GM23338 (cell line): Measurements from ENCODE around the gene THRB. TPM values are rescaled to one million over a fixed set of nuclear protein-coding genes. Genes with fewer than 3 reads are reported as not detected.

ENCODE experiments used
- ATAC-seq: fragments of 200-7000 bp; cut with Tn5 transposase; 3 replicates; pipeline ENCODE4 v1.9.1; 2020
- DNase-seq: peaks from one replicate; pipeline ENCODE4 v3.0.0-alpha.2; 2015; ENCODE audit warnings: low spot score
- H2AFZ ChIP-seq: fragments of 200-600 bp; sonication (generic); 2 replicates; pipeline ENCODE4 v1.8.0; 2016; ENCODE audit warnings: antibody characterized with exemption, mild to moderate bottlenecking, moderate library complexity
- H3F3A ChIP-seq: fragments of 200-600 bp; sonication (generic); replicated peaks from 2 replicates; pipeline ENCODE4 v1.8.0; 2017; ENCODE audit warnings: antibody characterized with exemption, mixed run types, low read depth
- H3K27ac ChIP-seq: fragments of 200-600 bp; sonication (generic); 2 replicates; pipeline ENCODE4 v1.6.1; 2016; ENCODE audit warnings: low read depth
- H3K27me3 ChIP-seq: fragments of 200-600 bp; sonication (generic); 2 replicates; pipeline ENCODE4 v1.8.0; 2016; ENCODE audit warnings: mild to moderate bottlenecking, mixed run types, moderate library complexity; ENCODE audit not compliant: insufficient read depth
- H3K36me3 ChIP-seq: fragments of 200-600 bp; sonication (generic); 2 replicates; pipeline ENCODE4 v1.8.0; 2016; ENCODE audit warnings: mild to moderate bottlenecking; ENCODE audit not compliant: insufficient read depth
- H3K4me1 ChIP-seq: fragments of 200-600 bp; sonication (generic); 2 replicates; pipeline ENCODE4 v1.8.0; 2016; ENCODE audit warnings: mild to moderate bottlenecking, moderate library complexity; ENCODE audit not compliant: insufficient read depth
- H3K4me2 ChIP-seq: fragments of 200-600 bp; sonication (generic); 2 replicates; pipeline ENCODE4 v1.7.1; 2017; ENCODE audit warnings: mixed run types
- H3K4me3 ChIP-seq: fragments of 200-600 bp; sonication (generic); 2 replicates; pipeline ENCODE4 v1.6.1; 2016; ENCODE audit warnings: mixed run types
- H3K79me2 ChIP-seq: fragments of 200-600 bp; sonication (generic); replicated peaks from 2 replicates; pipeline ENCODE4 v1.8.0; 2017; ENCODE audit warnings: mild to moderate bottlenecking; ENCODE audit not compliant: insufficient read depth
- H3K9me2 ChIP-seq: fragments of 200-600 bp; sonication (generic); 2 replicates; pipeline ENCODE4 v1.8.0; 2017; ENCODE audit not compliant: insufficient read depth
- H4K20me1 ChIP-seq: fragments of 200-600 bp; sonication (generic); replicated peaks from 2 replicates; pipeline ENCODE4 v1.8.0; 2017; ENCODE audit warnings: mild to moderate bottlenecking; ENCODE audit not compliant: insufficient read depth
- H3K27ac Mint-ChIP-seq: 2 replicates; pipeline ENCODE4 v1.8.0; 2020; ENCODE audit warnings: inconsistent platforms, mild to moderate bottlenecking, moderate library complexity, mixed read lengths
- H3K27me3 Mint-ChIP-seq: 3 replicates; pipeline ENCODE4 v1.8.0; 2022; ENCODE audit warnings: low read depth, mild to moderate bottlenecking, moderate library complexity, mixed read lengths, inconsistent platforms; ENCODE audit not compliant: insufficient read depth, poor library complexity
- H3K36me3 Mint-ChIP-seq: 3 replicates; pipeline ENCODE4 v1.8.0; 2021; ENCODE audit warnings: low read depth, mild to moderate bottlenecking, inconsistent platforms, moderate library complexity, mixed read lengths
- H3K4me1 Mint-ChIP-seq: 3 replicates; pipeline ENCODE4 v1.8.0; 2020; ENCODE audit warnings: mild to moderate bottlenecking, inconsistent platforms, mixed read lengths
- H3K4me3 Mint-ChIP-seq: 3 replicates; pipeline ENCODE4 v1.8.0; 2021; ENCODE audit warnings: moderate library complexity, mild to moderate bottlenecking, inconsistent platforms, mixed read lengths
- H3K9me3 Mint-ChIP-seq: 3 replicates; pipeline ENCODE4 v1.8.0; 2020; ENCODE audit warnings: moderate library complexity, mild to moderate bottlenecking, inconsistent platforms, mixed read lengths
- CREB1 ChIP-seq: fragments of 250-450 bp; sonication (Bioruptor Pico); IDR thresholded peaks from 2 replicates; pipeline ENCODE4 v1.5.0; 2020; ENCODE audit warnings: low read depth, mild to moderate bottlenecking, moderate library complexity
- ETS1 ChIP-seq: IDR thresholded peaks from 2 replicates; pipeline ENCODE4 v1.6.1; 2016; ENCODE audit warnings: antibody characterized with exemption
- EZH2 ChIP-seq: fragments of 200-600 bp; sonication (generic); IDR thresholded peaks from one replicate; pipeline ENCODE4 v1.8.0; 2017; ENCODE audit warnings: antibody characterized with exemption, mild to moderate bottlenecking, low read depth; ENCODE audit not compliant: unreplicated experiment
- EZH2phosphoT487 ChIP-seq: fragments of 200-600 bp; sonication (generic); IDR thresholded peaks from one replicate; pipeline ENCODE4 v1.8.1; 2018; ENCODE audit warnings: antibody characterized with exemption; ENCODE audit not compliant: unreplicated experiment
- JUNB ChIP-seq: IDR thresholded peaks from one replicate; pipeline ENCODE4 v1.6.1; 2016; ENCODE audit warnings: antibody characterized with exemption; ENCODE audit not compliant: unreplicated experiment
- NANOG ChIP-seq: IDR thresholded peaks from 2 replicates; pipeline ENCODE4 v1.6.1; 2016; ENCODE audit warnings: antibody characterized with exemption, borderline replicate concordance
- POLR2AphosphoS5 ChIP-seq: IDR thresholded peaks from 2 replicates; pipeline ENCODE4 v1.6.1; 2016; ENCODE audit warnings: antibody characterized with exemption, low read depth
- STAT1 ChIP-seq: IDR thresholded peaks from one replicate; pipeline ENCODE4 v1.6.1; 2016; ENCODE audit warnings: antibody characterized with exemption; ENCODE audit not compliant: unreplicated experiment
- ZNF114 ChIP-seq: fragments of 250-450 bp; sonication (Bioruptor Pico); IDR thresholded peaks from 2 replicates; pipeline ENCODE4 v1.5.0; 2020; ENCODE audit warnings: mild to moderate bottlenecking, moderate library complexity
- ZNF331 ChIP-seq: fragments of 250-450 bp; sonication (Bioruptor Pico); IDR thresholded peaks from 2 replicates; pipeline ENCODE4 v1.5.0; 2020; ENCODE audit warnings: low read depth, mild to moderate bottlenecking, moderate library complexity
- ZNF462 ChIP-seq: fragments of 250-450 bp; sonication (Bioruptor Pico); IDR thresholded peaks from 2 replicates; pipeline ENCODE4 v1.5.0; 2020; ENCODE audit warnings: mild to moderate bottlenecking, moderate library complexity
- polyA plus RNA-seq: library from polyadenylated mRNA; unstranded; fragments of >200 nt; fragmentation: Nextera tagmentation; extraction: Ambion mirVana; gene quantifications from 2 replicates; pipeline ENCODE4 v1.2.1, GENCODE V29; 2016
- total RNA-seq: library from RNA; depleted of rRNA; stranded (reverse); fragments of >200 nt; shearing (Covaris generic); gene quantifications from 2 replicates; pipeline ENCODE4 v1.2.3, GENCODE V29; 2014
- TF ChIP-seq, protein P1 (sequence below): IDR thresholded peaks from one replicate; pipeline ENCODE4 v1.6.1; 2018; ENCODE audit warnings: antibody characterized with exemption; ENCODE audit not compliant: unreplicated experiment
- TF ChIP-seq, protein P2 (sequence below), 2 experiments: fragments of 200-600 bp in 1 of 2; sonication (generic) in 1 of 2; conservative IDR thresholded peaks; 2 replicates each; pipeline versions ENCODE4 v1.5.1 to v1.6.1; 2016 to 2017; ENCODE audit warnings: antibody characterized with exemption in 2 of 2, low read depth in 2 of 2, mild to moderate bottlenecking in 2 of 2, moderate library complexity in 1 of 2

Gene THRB
- total and polyA plus RNA-seq, 2 experiments from 2014 or later: 1.7 to 3.2 TPM

GRCh38 chr3:24363242-24363641 lies 131.4 kb downstream of the THRB start (continued):
- no peak for TF ChIP-seq ETS1

- Histone ChIP-seq H3K27ac (no peak overlapping the region), H3K4me2 (no peak overlapping the region), H3K4me1 (peaks cover 14% of the 10 kb centered on the region), H3K4me3 (no peak overlapping the region), H3K27me3 (no peaks in the 10 kb centered on the region), H2AFZ (no peak overlapping the region), H3F3A (no peaks in the 10 kb centered on the region), H3K79me2 (no peaks in the 10 kb centered on the region), H3K9me2 (peaks cover 3% of the 10 kb centered on the region; the same call in 1 of the 2 replicates), H4K20me1 (no peaks in the 10 kb centered on the region), H3K36me3 (no peaks in the 10 kb centered on the region)
- Mint-ChIP-seq H3K9me3 (no peaks in the 10 kb centered on the region), H3K36me3 (no peaks in the 10 kb centered on the region), H3K4me1 (peaks cover 20% of the 10 kb centered on the region), H3K27me3 (no peaks in the 10 kb centered on the region), H3K4me3 (no peak overlapping the region), H3K27ac (no peak overlapping the region)
- ATAC-seq (no peak), DNase-seq (no peak)
- no peak for TF ChIP-seq ZNF331 (CRISPR knock-in tag)
- TF ChIP-seq, protein P1, sequence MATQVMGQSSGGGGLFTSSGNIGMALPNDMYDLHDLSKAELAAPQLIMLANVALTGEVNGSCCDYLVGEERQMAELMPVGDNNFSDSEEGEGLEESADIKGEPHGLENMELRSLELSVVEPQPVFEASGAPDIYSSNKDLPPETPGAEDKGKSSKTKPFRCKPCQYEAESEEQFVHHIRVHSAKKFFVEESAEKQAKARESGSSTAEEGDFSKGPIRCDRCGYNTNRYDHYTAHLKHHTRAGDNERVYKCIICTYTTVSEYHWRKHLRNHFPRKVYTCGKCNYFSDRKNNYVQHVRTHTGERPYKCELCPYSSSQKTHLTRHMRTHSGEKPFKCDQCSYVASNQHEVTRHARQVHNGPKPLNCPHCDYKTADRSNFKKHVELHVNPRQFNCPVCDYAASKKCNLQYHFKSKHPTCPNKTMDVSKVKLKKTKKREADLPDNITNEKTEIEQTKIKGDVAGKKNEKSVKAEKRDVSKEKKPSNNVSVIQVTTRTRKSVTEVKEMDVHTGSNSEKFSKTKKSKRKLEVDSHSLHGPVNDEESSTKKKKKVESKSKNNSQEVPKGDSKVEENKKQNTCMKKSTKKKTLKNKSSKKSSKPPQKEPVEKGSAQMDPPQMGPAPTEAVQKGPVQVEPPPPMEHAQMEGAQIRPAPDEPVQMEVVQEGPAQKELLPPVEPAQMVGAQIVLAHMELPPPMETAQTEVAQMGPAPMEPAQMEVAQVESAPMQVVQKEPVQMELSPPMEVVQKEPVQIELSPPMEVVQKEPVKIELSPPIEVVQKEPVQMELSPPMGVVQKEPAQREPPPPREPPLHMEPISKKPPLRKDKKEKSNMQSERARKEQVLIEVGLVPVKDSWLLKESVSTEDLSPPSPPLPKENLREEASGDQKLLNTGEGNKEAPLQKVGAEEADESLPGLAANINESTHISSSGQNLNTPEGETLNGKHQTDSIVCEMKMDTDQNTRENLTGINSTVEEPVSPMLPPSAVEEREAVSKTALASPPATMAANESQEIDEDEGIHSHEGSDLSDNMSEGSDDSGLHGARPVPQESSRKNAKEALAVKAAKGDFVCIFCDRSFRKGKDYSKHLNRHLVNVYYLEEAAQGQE: no peak
- TF ChIP-seq EZH2: no peak
- no peak for TF ChIP-seq EZH2phosphoT487
- TF ChIP-seq JUNB: no peak
- TF ChIP-seq ZNF114 (CRISPR knock-in tag): no peak
- TF ChIP-seq ZNF462 (CRISPR knock-in tag): no peak
- TF ChIP-seq, protein P2, sequence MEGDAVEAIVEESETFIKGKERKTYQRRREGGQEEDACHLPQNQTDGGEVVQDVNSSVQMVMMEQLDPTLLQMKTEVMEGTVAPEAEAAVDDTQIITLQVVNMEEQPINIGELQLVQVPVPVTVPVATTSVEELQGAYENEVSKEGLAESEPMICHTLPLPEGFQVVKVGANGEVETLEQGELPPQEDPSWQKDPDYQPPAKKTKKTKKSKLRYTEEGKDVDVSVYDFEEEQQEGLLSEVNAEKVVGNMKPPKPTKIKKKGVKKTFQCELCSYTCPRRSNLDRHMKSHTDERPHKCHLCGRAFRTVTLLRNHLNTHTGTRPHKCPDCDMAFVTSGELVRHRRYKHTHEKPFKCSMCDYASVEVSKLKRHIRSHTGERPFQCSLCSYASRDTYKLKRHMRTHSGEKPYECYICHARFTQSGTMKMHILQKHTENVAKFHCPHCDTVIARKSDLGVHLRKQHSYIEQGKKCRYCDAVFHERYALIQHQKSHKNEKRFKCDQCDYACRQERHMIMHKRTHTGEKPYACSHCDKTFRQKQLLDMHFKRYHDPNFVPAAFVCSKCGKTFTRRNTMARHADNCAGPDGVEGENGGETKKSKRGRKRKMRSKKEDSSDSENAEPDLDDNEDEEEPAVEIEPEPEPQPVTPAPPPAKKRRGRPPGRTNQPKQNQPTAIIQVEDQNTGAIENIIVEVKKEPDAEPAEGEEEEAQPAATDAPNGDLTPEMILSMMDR (conservative IDR thresholded peaks at IDR 0.05; ENCODE audit: low read depth in 2 of 2): no peak
- no peak for TF ChIP-seq NANOG
- TF ChIP-seq POLR2AphosphoS5: no peak
- TF ChIP-seq STAT1: no peak
- TF ChIP-seq CREB1 (CRISPR knock-in tag): no peak
Observed at GRCh38 chr3:24361623-24362022, 133.0 kb downstream of the THRB start.
